Measurements from ENCODE around the gene ZNF800. TPM values are rescaled to one million over a fixed set of nuclear protein-coding genes. Genes with fewer than 3 reads are reported as not detected.
"Not testable (repeated sequence)": the region's sequence is repeated elsewhere in the genome, so short reads cannot be mapped to it uniquely, and the experiment has no call there.

ZNF800 gene
- total and polyA plus RNA-seq, 2 donors, result 16.3 to 21.8 TPM

DNA sequence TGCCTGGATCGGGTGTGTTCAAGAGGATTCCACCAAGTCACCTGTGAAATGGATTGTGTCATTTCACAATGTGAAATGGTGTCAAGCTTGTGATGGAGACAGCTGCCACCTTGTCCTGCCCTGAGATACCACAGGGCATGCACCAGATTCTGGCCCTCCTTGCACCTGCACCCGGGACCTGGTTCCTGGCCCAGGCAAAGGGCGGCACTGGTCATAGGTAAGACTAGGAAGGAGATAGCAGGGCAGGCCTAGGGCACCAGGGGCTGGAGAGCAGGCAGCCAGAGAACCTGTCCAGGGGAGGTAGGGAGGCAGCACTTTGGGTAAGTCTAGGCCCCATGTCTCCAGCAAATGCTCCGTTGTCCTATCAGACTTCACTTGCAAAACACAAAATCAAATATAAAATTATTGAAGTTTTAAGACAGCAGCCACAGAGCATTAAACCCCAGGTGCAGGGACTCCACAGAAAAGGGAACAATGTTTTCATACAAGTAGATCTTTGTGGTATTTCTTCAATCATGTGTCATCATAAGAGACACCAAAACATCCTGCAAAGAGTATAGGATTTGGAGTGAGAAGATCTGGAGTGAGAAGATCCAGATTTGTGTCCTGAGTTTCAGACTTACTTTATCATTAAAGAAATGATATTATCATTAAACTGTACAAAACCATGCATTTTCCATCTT is 22.7 kb upstream of the ZNF800 start:
- Histone ChIP-seq H3K27ac (ENCODE audit: low read depth in 1 of 2, low read length in 1 of 2) (no peak overlapping the region), H3K27me3 (ENCODE audit: control insufficient read depth in 2 of 2, insufficient read depth in 1 of 2, low read length in 1 of 2) (no peaks in the 10 kb centered on the region), H3K4me3 (ENCODE audit: low read length in 2 of 2) (no peak overlapping the region), H3K4me1 (ENCODE audit: control insufficient read depth in 2 of 2, insufficient read depth in 2 of 2, low read length in 2 of 2) (peaks cover 3 to 7% of the 10 kb centered on the region in 2 donors), H3K36me3 (ENCODE audit: control insufficient read depth in 2 of 2, insufficient read depth in 2 of 2, low read length in 1 of 2) (no peaks in the 10 kb centered on the region), H3K9me3 (ENCODE audit: control insufficient read depth in 2 of 2, insufficient read depth in 1 of 2, low read length in 1 of 2) (no peaks in the 10 kb centered on the region)
- no peak for DNase-seq (ENCODE audit: low read depth in 6 of 9, low spot score in 9 of 9)
- WGBS, result 83% methylated on average over 4 of the region's 4 CpGs

DNA sequence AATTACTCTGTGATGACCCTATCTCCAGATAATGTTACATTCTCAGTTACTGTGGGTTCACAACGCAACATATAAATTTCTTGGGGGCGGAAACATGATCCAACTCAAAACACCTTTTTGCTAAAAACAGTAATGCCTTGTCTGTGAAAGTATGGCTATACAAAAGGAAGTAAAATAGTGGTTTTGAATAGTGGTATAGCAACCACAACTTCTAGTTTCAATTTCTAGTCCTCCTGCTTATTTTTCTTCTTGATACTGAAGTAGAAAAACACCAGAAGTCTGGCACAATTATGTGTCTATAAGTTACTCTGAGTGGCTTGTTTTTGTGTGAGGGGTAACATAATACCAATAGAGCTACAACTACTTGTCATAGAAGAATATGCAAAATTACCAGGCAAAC is 21.5 kb upstream of the ZNF800 start:
- Histone ChIP-seq H3K27me3 (ENCODE audit: control insufficient read depth in 2 of 2, insufficient read depth in 1 of 2, low read length in 1 of 2) (no peaks in the 10 kb centered on the region), H3K9me3 (ENCODE audit: control insufficient read depth in 2 of 2, insufficient read depth in 1 of 2, low read length in 1 of 2) (no peaks in the 10 kb centered on the region), H3K4me3 (ENCODE audit: low read length in 2 of 2) (no peak overlapping the region), H3K4me1 (ENCODE audit: control insufficient read depth in 2 of 2, insufficient read depth in 2 of 2, low read length in 2 of 2) (peaks cover 3 to 7% of the 10 kb centered on the region in 2 donors), H3K27ac (ENCODE audit: low read depth in 1 of 2, low read length in 1 of 2) (peak overlapping the region in 1 of 2 donors; percentile 39), H3K36me3 (ENCODE audit: control insufficient read depth in 2 of 2, insufficient read depth in 2 of 2, low read length in 1 of 2) (no peaks in the 10 kb centered on the region)
- peak in 2 of 9 donors; percentile 7 to 61 for DNase-seq (ENCODE audit: low read depth in 6 of 9, low spot score in 9 of 9)
- 16% methylated on average over 2 of the region's 2 CpGs for WGBS

DNA sequence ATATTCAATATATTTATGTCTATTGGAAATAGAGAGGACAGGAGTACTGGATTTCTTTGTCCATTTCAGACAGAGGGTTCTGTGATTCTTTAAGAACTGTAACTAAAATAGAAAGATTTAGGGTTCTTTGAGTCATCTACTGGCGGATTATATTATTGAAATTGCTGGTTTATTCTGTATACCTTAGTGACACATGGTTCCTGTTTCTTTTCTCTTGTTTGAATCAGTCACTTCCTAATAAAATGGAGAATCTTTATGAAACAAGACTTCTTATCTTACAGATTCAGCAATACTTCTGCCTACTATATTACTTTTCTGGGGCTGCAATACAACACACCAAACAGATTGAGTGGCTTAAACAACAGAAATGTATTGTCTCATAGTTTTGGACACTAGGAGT is 20.8 kb upstream of the ZNF800 start:
- H3K36me3 ChIP-seq (ENCODE audit: control insufficient read depth in 2 of 2, insufficient read depth in 2 of 2, low read length in 1 of 2), result no peaks in the 10 kb centered on the region
- DNase-seq (ENCODE audit: low read depth in 6 of 9, low spot score in 9 of 9), result no peak
- no peak overlapping the region for H3K4me3 ChIP-seq (ENCODE audit: low read length in 2 of 2)
- H3K27ac ChIP-seq (ENCODE audit: low read depth in 1 of 2, low read length in 1 of 2), result no peak overlapping the region
- no peaks in the 10 kb centered on the region for H3K27me3 ChIP-seq (ENCODE audit: control insufficient read depth in 2 of 2, insufficient read depth in 1 of 2, low read length in 1 of 2)
- H3K9me3 ChIP-seq (ENCODE audit: control insufficient read depth in 2 of 2, insufficient read depth in 1 of 2, low read length in 1 of 2), result no peaks in the 10 kb centered on the region
- WGBS, result 93% methylated on average over 1 of the region's 1 CpG
- H3K4me1 ChIP-seq (ENCODE audit: control insufficient read depth in 2 of 2, insufficient read depth in 2 of 2, low read length in 2 of 2), result peaks cover 3 to 7% of the 10 kb centered on the region in 2 donors

DNA sequence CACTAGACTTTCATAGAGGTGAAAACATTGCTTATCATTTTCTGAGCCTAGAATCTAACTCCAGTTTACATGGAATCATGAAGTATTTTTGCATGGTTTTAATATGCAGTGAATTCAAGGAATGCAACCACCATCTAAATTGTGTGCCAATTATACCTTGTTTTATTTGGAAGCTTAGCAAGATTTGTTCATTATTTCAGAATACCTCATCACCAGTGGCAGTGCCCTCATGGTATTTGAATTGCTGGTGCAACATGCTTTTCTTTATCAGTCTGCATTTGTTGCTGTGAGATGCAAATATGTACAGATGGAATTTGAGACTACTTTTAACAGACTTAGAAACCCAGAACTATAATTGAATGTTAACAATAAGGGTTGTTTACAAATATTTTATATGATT is 18.7 kb upstream of the ZNF800 start:
- no peak for DNase-seq (ENCODE audit: low read depth in 6 of 9, low spot score in 9 of 9)
- Histone ChIP-seq H3K27ac (ENCODE audit: low read depth in 1 of 2, low read length in 1 of 2) (no peak overlapping the region), H3K4me3 (ENCODE audit: low read length in 2 of 2) (no peak overlapping the region), H3K9me3 (ENCODE audit: control insufficient read depth in 2 of 2, insufficient read depth in 1 of 2, low read length in 1 of 2) (no peaks in the 10 kb centered on the region), H3K27me3 (ENCODE audit: control insufficient read depth in 2 of 2, insufficient read depth in 1 of 2, low read length in 1 of 2) (no peaks in the 10 kb centered on the region), H3K36me3 (ENCODE audit: control insufficient read depth in 2 of 2, insufficient read depth in 2 of 2, low read length in 1 of 2) (no peaks in the 10 kb centered on the region), H3K4me1 (ENCODE audit: control insufficient read depth in 2 of 2, insufficient read depth in 2 of 2, low read length in 2 of 2) (peaks cover 3 to 7% of the 10 kb centered on the region in 2 donors)

DNA sequence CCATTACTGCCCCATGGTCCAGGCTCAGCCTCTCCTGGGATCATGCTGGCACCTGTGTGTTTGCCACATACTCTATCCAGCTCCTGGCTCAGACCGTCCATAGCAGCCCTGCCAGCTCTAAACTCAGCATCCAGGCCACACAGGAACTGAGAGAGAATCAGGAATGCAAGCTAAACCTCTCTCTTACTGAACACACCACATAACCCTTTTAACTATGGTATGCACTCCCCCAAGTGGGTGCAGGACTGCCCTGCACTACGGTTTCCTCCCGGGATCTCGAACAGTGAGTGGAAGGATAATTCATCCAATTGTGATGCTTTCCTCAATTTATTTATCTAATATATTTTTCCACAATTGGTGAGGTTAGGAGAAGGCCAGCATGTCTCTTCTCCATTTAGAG is 17.1 kb upstream of the ZNF800 start:
- no peak overlapping the region for H3K4me3 ChIP-seq (ENCODE audit: low read length in 2 of 2)
- H3K27ac ChIP-seq (ENCODE audit: low read depth in 1 of 2, low read length in 1 of 2), result no peak overlapping the region
- H3K4me1 ChIP-seq (ENCODE audit: control insufficient read depth in 2 of 2, insufficient read depth in 2 of 2, low read length in 2 of 2), result peaks cover 0 to 5% of the 10 kb centered on the region in 2 donors
- H3K9me3 ChIP-seq (ENCODE audit: control insufficient read depth in 2 of 2, insufficient read depth in 1 of 2, low read length in 1 of 2), result no peaks in the 10 kb centered on the region
- WGBS, result 94% methylated on average over 4 of the region's 4 CpGs
- no peaks in the 10 kb centered on the region for H3K27me3 ChIP-seq (ENCODE audit: control insufficient read depth in 2 of 2, insufficient read depth in 1 of 2, low read length in 1 of 2)
- no peaks in the 10 kb centered on the region for H3K36me3 ChIP-seq (ENCODE audit: control insufficient read depth in 2 of 2, insufficient read depth in 2 of 2, low read length in 1 of 2)
- no peak for DNase-seq (ENCODE audit: low read depth in 6 of 9, low spot score in 9 of 9)

DNA sequence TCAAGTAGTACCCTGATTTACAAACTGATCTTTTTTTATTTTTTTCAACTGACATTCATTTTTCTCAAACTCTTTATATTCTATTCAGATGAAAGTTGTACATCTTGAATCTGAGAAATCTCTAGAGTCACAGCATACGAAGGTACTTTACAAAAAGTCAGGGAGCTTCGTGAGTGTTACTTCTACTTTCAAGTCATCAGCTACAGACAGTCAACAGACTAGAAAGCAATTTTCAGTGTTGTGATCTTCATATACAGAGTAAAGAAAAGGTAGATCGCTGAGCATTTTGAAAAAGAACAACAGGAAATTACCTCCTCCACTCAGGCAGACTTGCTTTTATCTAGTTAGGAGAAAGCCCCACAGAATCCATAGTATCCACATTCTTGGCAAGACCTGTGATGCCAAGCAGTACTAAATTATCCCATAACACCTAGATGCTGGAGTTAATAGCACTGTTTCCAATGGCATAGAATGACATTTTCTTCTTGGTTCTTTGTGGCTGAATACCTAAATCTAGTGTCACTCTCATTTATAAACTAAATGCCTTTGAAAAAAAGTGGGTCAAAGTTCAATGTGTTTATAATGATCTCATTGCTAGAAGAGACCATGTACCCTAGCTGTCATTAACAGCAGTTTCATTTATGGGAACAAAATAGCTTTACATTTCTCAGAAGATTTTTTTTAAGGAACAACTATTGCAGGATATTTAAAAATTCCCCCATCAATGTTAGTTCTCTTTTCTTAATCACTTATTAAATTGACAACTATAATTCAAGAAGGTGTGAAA is 12.0 kb upstream of the ZNF800 start:
- Histone ChIP-seq H3K9me3 (ENCODE audit: control insufficient read depth in 2 of 2, insufficient read depth in 1 of 2, low read length in 1 of 2) (no peaks in the 10 kb centered on the region), H3K36me3 (ENCODE audit: control insufficient read depth in 2 of 2, insufficient read depth in 2 of 2, low read length in 1 of 2) (no peaks in the 10 kb centered on the region), H3K4me3 (ENCODE audit: low read length in 2 of 2) (no peak overlapping the region), H3K27me3 (ENCODE audit: control insufficient read depth in 2 of 2, insufficient read depth in 1 of 2, low read length in 1 of 2) (no peaks in the 10 kb centered on the region), H3K27ac (ENCODE audit: low read depth in 1 of 2, low read length in 1 of 2) (no peak overlapping the region), H3K4me1 (ENCODE audit: control insufficient read depth in 2 of 2, insufficient read depth in 2 of 2, low read length in 2 of 2) (no peaks in the 10 kb centered on the region)
- WGBS, result 65% methylated on average over 3 of the region's 3 CpGs
- no peak for DNase-seq (ENCODE audit: low read depth in 6 of 9, low spot score in 9 of 9)

DNA sequence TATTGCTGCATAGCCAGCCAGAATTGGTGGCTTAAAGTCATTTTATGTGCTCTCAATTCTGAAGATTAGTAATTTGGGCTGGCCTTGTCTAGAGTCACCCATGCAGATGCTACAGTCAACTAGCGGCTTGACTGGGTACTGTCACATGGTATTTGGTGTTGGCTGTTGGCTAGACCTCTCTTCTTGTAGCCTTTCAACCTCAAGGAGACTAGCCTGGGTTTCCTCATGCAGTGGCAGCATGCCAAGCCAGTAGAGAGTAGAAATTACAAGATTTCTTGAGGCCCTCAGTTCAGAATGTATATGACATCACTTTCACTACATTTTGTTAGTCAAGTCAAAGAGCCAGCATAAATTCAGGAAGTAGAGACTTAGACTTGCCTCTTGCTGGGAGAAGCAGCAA is 3.7 kb upstream of the ZNF800 start:
- DNase-seq (ENCODE audit: low read depth in 6 of 9, low spot score in 9 of 9), result no peak
- WGBS, result 90% methylated on average over 1 of the region's 1 CpG
- no peak overlapping the region for H3K4me3 ChIP-seq (ENCODE audit: low read length in 2 of 2)
- H3K4me1 ChIP-seq (ENCODE audit: control insufficient read depth in 2 of 2, insufficient read depth in 2 of 2, low read length in 2 of 2), result peaks cover 6 to 12% of the 10 kb centered on the region in 2 donors
- no peak overlapping the region for H3K27ac ChIP-seq (ENCODE audit: low read depth in 1 of 2, low read length in 1 of 2)
- H3K9me3 ChIP-seq (ENCODE audit: control insufficient read depth in 2 of 2, insufficient read depth in 1 of 2, low read length in 1 of 2), result no peaks in the 10 kb centered on the region
- peaks cover 3 to 13% of the 10 kb centered on the region in 2 donors for H3K27me3 ChIP-seq (ENCODE audit: control insufficient read depth in 2 of 2, insufficient read depth in 1 of 2, low read length in 1 of 2)
- H3K36me3 ChIP-seq (ENCODE audit: control insufficient read depth in 2 of 2, insufficient read depth in 2 of 2, low read length in 1 of 2), result no peaks in the 10 kb centered on the region

DNA sequence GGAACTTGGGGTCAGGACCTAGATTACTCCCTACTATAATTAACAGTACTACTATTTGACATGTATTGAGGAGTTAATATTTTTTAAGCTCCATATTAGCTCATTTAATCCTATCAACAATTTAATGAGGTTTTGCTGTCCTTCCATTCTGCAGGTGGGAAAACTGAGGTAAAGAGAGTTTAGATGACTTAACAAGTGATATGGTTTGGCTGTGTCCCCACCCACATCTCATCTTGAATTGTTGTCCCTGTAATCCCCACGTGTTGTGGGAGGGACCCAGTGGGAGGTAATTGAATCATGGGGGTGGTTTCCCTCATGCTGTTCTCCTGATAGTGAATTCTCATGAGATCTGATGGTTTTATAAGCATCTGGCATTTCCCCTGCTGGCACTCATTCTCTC is 2.6 kb upstream of the ZNF800 start:
- H3K36me3 ChIP-seq (ENCODE audit: control insufficient read depth in 2 of 2, insufficient read depth in 2 of 2, low read length in 1 of 2); H3K4me3 ChIP-seq (ENCODE audit: low read length in 2 of 2); H3K9me3 ChIP-seq (ENCODE audit: control insufficient read depth in 2 of 2, insufficient read depth in 1 of 2, low read length in 1 of 2); DNase-seq (ENCODE audit: low read depth in 6 of 9, low spot score in 9 of 9); H3K27ac ChIP-seq (ENCODE audit: low read depth in 1 of 2, low read length in 1 of 2): not testable (repeated sequence)
- WGBS, result 48% methylated on average over 1 of the region's 1 CpG
- H3K4me1 ChIP-seq (ENCODE audit: control insufficient read depth in 2 of 2, insufficient read depth in 2 of 2, low read length in 2 of 2), result peaks cover 7 to 12% of the 10 kb centered on the region in 2 donors
- H3K27me3 ChIP-seq (ENCODE audit: control insufficient read depth in 2 of 2, insufficient read depth in 1 of 2, low read length in 1 of 2), result peaks cover 3 to 13% of the 10 kb centered on the region in 2 donors

DNA sequence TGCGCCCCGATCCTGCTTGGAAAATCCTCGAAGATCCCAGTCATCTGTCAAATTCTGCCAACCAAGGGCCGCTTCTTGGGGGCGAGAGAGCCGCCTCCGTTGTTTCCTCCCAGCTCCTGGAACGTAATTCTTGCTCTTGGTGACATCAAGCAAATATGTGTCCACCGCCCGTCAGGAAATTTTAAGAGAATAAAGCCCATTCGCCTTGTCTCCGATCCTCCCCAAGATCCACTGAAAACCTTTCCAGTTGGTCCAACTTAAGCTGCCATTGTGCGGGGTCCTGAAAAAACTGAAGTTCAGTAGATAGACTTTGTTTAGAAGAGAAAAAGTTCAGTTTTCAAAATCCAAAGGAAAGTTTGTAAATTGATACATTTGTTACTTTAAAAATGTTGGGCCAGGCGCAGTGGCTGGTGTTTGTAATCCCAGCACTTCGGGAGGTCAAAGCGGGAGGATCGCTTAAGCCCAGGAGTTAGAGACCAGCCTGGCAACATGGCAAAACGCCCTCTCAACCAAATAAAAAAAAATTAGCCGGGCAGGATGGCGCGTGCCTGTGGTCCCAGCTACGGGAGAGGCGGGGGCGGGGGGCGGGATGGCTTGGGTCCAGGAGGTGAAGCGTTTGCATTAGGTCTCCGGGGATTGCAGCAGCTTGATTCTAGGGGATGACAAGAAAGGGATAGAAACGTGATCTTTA is 1.0 kb upstream of the ZNF800 start:
- Histone ChIP-seq H3K9me3 (ENCODE audit: control insufficient read depth in 2 of 2, insufficient read depth in 1 of 2, low read length in 1 of 2) (no peaks in the 10 kb centered on the region), H3K27me3 (ENCODE audit: control insufficient read depth in 2 of 2, insufficient read depth in 1 of 2, low read length in 1 of 2) (peaks cover 3 to 13% of the 10 kb centered on the region in 2 donors), H3K4me3 (ENCODE audit: low read length in 2 of 2) (peak overlapping the region; percentile 87 to 88), H3K36me3 (ENCODE audit: control insufficient read depth in 2 of 2, insufficient read depth in 2 of 2, low read length in 1 of 2) (peaks cover 0 to 17% of the 10 kb centered on the region in 2 donors), H3K27ac (ENCODE audit: low read depth in 1 of 2, low read length in 1 of 2) (peak overlapping the region; percentile 37 to 76), H3K4me1 (ENCODE audit: control insufficient read depth in 2 of 2, insufficient read depth in 2 of 2, low read length in 2 of 2) (peaks cover 7 to 12% of the 10 kb centered on the region in 2 donors)
- DNase-seq (ENCODE audit: low read depth in 6 of 9, low spot score in 9 of 9), result peak in 2 of 9 donors; percentile 4 to 10
- 7% methylated on average over 28 of the region's 28 CpGs for WGBS

Data from thymus (tissue), 11 donors.